Stimulated activated naive CD4-positive, alpha-beta T cell treated with Interleukin-2 at 50 U/mL for 16 hours (primary cell): ENCODE data around the gene PDIA6.
"Not testable (repeated sequence)": the region's sequence is repeated elsewhere in the genome, so short reads cannot be mapped to it uniquely, and the experiment has no call there.

ENCODE experiments used
- DNase-seq: peaks from one replicate; lab custom pipeline; 2025; lab: John Stamatoyannopoulos, UW

PDIA6 gene

GRCh38 chr2:10780821-10781220 is 31.8 kb downstream of the PDIA6 start:
- DNase-seq, result not testable (repeated sequence)

DNA sequence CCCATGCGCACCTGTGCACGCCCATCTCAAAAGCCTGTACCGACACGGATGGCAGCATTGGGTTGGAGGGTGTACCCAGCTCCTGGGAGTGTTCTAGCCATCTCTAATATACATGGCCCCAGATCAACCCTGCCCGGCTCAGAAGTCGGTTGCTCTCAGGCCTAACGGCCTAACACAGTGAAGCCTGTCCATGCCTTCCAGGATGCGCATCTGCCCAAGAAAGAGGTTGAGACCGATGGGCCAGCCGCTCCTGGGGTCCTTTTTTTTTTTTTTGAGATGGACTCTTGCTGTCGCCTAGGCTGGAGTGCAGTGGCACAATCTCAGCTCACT is 32.1 kb downstream of the PDIA6 start:
- no peak for DNase-seq

GRCh38 chr2:10779776-10780490 is 32.7 kb downstream of the PDIA6 start:
- no peak for DNase-seq

- DNase-seq, result no peak
Measured at GRCh38 chr2:10778724-10779115, 33.9 kb downstream of the PDIA6 start.

- no peak for DNase-seq
Measured at GRCh38 chr2:10777842-10778723, 34.5 kb downstream of the PDIA6 start.

DNA sequence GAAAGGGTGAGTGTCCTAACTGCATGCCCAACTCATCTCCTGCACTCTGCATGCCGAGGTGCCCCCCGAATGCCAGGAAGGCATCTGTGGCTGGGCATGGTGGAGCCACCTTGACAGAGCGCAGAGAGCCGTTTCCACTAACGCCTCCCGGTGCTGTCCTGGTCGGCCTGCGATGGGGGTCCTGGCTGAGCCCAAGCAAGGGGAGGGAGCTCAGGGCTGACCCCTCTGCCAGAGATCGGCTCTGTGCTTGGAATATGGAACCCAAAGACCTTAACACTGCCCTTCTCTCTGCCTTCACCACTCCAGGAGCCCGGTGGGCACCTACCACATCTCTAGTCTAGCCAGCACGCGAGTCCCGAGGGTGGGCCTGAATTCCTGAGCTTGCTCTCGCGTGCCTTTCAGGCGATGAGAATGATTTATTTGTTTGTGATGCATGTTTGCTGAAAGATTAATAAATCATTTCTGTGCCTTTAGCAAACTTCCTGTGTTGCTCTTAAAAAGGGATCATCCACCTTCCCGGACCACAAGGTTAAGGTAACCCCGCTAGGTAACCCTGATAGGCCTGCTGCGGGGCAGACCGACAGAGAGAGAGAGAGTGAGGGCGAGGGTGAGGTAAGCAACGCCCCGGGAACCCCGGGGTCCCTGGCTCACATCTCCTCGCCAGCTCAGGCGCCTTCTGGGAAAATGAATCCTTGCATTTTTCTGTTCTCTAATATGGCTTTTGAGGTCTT is 35.3 kb downstream of the PDIA6 start:
- DNase-seq, result no peak

DNA sequence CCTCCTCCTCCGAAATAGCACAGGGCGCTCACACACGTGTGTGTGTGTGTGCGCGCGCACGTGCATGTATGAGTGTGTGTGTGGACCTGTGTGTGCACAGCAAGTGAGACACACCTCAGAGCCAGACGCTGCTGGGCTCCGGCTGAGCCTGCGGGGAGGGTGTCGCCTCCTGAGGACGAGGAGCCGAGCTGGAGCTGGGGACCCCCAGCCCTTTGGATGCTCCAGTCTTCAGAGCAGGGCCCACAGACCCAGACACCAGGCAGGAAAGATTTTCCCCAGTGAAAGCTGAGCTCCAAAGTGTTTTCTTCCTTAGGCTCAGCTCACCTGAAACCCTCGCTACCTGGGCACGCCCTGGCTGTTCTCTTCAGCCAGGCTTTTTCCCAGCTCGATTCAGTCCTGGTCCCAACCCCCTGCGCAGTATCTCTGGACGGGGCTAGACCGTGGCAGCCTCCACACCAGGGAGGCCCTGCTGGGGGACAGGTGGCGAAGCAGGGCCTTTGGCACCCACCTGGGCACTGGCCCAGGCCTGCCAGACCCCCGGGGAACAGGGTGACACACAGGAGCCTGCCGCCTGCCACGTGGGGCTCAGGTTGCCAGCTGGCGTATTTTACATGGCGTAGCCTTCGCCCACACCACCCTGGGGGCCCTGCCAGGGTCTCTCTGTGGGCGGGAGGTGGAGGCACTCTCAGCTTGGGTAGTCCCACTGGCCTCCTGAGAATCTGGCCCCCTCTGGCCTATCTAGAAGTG is 36.2 kb downstream of the PDIA6 start:
- no peak for DNase-seq

GRCh38 chr2:10775831-10776230 is 36.8 kb downstream of the PDIA6 start:
- no peak for DNase-seq

DNA sequence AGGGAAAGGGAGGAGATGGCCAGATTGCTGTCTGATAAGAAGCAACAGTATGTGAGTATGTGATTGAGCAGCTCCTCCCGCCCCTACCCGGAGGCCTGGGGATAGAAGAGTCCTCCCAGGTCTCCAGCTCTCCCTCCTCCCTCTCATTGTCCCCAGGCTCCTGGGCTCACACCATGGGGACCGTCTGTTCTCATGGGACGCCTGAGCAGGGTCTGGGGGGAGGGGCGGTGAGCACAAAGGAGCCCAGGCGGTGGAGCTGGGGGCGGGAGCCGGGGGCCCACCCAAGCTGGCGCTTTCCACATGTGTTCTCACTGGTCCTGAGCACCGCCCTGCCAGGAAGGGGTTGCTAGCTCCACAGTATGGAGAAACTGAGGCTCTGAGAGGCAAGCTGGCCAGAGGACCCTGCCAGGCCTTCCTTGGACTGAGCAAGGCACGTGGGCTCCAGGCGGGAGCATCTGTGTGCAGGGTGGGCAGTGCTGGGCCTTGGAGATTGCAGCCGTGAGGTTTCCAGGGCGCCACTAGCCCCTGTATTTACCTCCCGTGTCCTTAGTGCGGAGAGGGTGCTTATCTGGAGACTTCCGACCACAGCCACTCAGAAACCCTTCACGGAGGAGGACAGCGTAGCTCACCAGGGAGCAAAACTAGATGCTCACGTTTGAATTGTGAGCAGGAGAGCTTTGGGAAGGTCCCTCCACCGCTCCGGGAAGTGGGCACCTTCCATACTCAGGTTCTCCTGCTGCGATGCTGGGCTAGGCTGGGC is 37.4 kb downstream of the PDIA6 start:
- DNase-seq, result no peak

GRCh38 chr2:10774394-10774793 is 38.2 kb downstream of the PDIA6 start:
- DNase-seq, result no peak

DNA sequence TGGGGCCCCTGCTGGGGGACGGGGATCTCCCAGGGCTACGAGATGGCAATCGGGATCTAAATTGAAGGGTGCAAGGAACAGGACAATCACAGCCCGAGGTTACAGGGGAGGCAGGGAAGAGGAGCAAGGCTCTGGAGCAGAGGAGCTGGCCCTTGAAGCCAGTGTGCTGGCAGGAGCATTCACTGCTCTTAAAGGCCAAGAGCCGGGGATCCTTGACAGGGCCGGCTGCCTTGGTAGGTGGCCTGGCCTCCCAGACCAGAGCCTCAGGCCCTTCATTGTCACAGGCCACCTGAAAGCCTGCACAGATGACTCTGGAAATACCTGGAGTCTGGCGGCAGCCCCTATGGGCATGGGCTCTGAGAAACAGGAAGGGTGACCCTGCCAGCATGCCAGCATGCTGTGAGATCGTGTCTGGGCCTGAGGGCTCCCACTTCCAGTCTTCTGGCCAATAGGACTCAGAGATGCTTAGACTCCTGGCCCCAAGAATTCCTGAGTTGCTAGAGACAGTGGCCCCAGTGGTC is 38.7 kb downstream of the PDIA6 start:
- DNase-seq, result no peak

- DNase-seq, result no peak
Measured at GRCh38 chr2:10772868-10773215, 39.7 kb downstream of the PDIA6 start.

DNA sequence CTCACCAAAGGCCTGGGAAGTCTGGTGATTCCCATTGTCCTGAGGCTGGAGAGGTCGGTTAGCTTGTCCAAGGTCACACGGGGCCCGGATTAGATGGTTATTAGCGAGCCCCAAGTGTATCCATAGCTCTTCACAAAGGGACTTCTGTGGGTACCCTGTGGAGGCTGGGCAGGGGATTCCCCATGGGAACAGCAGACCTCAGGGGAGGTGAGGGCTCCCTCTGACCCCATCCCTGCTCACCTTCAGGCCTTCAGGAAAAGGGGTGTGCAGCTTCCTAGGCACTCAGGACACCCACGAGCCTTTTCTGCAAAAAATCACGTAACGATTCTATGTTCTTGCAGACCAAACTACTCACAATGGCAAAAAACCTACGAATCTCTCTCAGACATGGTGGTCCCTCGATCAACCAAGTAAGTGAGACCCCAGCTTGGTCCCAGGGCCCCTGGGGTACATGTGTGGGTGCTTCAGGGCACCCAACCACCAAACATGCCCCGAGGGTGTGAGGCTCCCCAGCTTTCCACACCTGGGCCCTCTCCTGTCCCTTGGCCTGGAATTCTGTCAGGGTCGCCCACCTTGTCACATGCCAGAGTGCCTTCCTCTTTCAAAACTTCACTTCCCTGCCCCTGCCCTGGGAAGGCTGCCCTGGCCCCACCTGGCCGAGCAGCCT is 40.3 kb downstream of the PDIA6 start:
- DNase-seq, result no peak

GRCh38 chr2:10771786-10772185 is 40.8 kb downstream of the PDIA6 start:
- no peak for DNase-seq

DNA sequence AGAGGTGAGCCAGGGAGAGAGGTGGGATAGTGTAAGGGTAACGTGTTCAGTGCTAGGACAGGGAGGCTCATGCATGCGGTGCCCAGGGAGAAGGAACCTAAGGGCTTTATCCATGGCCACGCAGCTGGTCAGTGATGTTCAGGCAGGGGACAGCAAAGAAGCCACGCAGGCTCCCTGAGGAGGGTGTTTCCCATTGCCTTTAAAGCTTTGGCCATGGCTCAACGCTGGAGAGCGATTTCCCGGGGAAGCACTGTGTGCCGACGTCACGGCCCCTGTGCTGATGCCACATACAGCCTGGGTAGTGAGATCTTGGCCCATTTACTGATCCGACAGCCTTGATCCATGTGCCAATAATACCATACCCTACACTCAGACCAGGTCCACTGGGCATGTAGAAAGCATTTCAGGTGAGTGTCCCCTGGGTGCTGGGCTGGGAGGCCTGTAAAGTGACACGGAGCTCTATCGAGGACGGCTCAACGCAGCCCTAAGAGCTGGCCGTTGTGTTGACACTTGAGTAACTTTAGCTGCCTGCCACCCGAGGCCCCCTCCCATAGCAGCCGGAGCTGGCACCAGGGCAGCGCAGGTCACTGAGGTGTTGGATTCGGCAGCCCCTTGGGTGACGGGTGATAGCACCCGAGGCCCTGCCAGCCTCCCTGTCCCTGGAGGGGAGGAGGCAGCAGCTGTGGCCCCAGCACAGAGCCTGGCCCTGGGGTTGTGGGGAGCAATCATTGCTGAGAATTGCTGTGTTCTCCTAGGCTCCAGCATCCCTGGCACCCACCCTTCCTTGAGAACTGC is 41.4 kb downstream of the PDIA6 start:
- DNase-seq, result no peak

- DNase-seq, result no peak
Measured at GRCh38 chr2:10768063-10768507, 44.5 kb downstream of the PDIA6 start.

DNA sequence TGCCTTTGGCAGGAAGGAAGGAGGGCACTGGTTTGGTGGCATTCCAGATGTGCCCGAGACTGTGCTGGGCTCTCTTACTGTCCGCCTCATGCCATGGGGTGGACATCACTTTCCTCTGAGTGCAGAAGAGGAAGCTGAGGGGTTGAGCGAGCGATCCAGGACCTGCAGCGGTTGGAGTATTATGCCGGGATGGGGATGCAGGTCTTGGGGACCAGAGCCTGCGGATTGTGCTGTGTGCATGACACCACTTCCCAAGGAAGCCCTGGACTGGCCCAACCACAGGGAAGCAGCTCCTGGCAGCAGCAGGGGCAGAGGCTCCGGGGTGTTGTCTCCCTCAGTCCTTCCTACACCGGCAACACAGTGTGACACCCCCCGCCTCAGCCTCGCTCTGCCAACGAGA is 46.7 kb downstream of the PDIA6 start:
- DNase-seq, result no peak

GRCh38 chr2:10765461-10765860 is 47.1 kb downstream of the PDIA6 start:
- no peak for DNase-seq

DNA sequence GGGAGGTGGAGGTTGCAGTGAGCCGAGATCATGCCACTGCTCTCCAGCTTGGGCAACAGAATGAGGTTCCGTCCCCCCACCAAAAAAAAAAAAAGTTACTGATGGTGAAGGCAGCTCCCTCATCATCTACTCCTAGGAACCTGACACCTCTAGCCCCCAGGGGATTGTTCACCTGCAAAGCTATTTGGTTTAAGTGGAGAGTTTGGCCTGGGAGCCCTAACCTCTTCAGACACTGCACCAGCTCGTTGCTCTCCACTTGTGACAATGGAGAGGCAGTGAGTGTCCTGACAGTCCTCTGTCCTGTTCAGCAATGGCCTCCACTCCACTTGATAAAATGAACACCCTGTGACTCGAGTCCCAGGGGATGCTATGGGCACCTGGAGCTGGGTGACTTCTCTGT is 47.7 kb downstream of the PDIA6 start:
- no peak for DNase-seq
